ENCODE results near the gene NREP.

NREP gene

GRCh38 chr5:111691508-111691907, 65.5 kb downstream of the NREP start:
- no peak for DNase-seq

GRCh38 chr5:111689357-111689935, 67.5 kb downstream of the NREP start:
- DNase-seq: no peak

- no peak for DNase-seq
Observed at GRCh38 chr5:111685969-111686368, 71.0 kb downstream of the NREP start.

GRCh38 chr5:111682641-111683040, 74.4 kb downstream of the NREP start:
- no peak for DNase-seq

- no peak for DNase-seq
Observed at GRCh38 chr5:111682121-111682520, 74.9 kb downstream of the NREP start.

- no peak for DNase-seq
Observed at GRCh38 chr5:111681414-111682120, 75.4 kb downstream of the NREP start.

GRCh38 chr5:111680737-111681413, 76.1 kb downstream of the NREP start:
- DNase-seq: peak; percentile 45

- DNase-seq: no peak
Observed at GRCh38 chr5:111679611-111680010, 77.4 kb downstream of the NREP start.

Data from DMS79 treated with DMSO at 0.1 percent for 48 hours (cell line).